HEK293 (cell line): ENCODE data around the gene CSF3.

ENCODE experiments used
- CTCF ChIA-PET: fragments of 350-600 bp; formaldehyde crosslinking; extraction: SDS; loops from one replicate; lab custom pipeline; 2021; ENCODE audit warnings: antibody characterized with exemption; lab: Yijun Ruan, JAX
- POLR2A ChIA-PET: fragments of 300-600 bp; formaldehyde crosslinking; extraction: SDS; loops from one replicate; lab custom pipeline; 2020; ENCODE audit warnings: antibody characterized with exemption, inconsistent platforms; lab: Yijun Ruan, JAX
- H3K27ac ChIP-seq: fragments of 200-500 bp; sonication (Bioruptor generic); 2 replicates; pipeline ENCODE4 v1.5.1; 2014; ENCODE audit warnings: low read depth, low read length, control low read depth, inconsistent platforms; ENCODE audit errors: extremely low read depth
- H3K36me3 ChIP-seq, 2 experiments: fragments of 200-500 bp in 1 of 2; sonication (Bioruptor generic) in 1 of 2; 1 replicate in 1 of 2; 2 replicates in 1 of 2; pipeline ENCODE4 v1.5.1; 2014 to 2017; ENCODE audit warnings: inconsistent platforms in 2 of 2, low read length in 2 of 2; ENCODE audit not compliant: control insufficient read depth in 2 of 2, insufficient read depth in 1 of 2
- H3K4me1 ChIP-seq: fragments of 200-500 bp; sonication (Bioruptor generic); 2 replicates; pipeline ENCODE4 v1.5.1; 2014; ENCODE audit warnings: mild to moderate bottlenecking, low read length, inconsistent platforms; ENCODE audit not compliant: control insufficient read depth, insufficient read depth
- H3K4me3 ChIP-seq: 2 replicates; pipeline ENCODE4 v1.5.1; 2011; ENCODE audit warnings: low read depth, mild to moderate bottlenecking, control low read depth, low read length, moderate library complexity
- H3K9me3 ChIP-seq: fragments of 200-500 bp; sonication (Bioruptor generic); 2 replicates; pipeline ENCODE4 v1.5.1; 2014; ENCODE audit warnings: low read depth, low read length, inconsistent platforms; ENCODE audit not compliant: control insufficient read depth, insufficient read depth
- GLIS1 ChIP-seq: fragments of 450-650 bp; formaldehyde crosslinking; IDR thresholded peaks from 2 replicates; pipeline ENCODE4 v1.5.1; 2016; ENCODE audit warnings: missing biosample characterization, missing genetic modification characterization
- GLIS2 ChIP-seq: fragments of 450-650 bp; formaldehyde crosslinking; IDR thresholded peaks from 2 replicates; pipeline ENCODE4 v1.5.1; 2016; ENCODE audit warnings: missing biosample characterization, missing genetic modification characterization
- KLF1 ChIP-seq: fragments of 450-650 bp; formaldehyde crosslinking; IDR thresholded peaks from 2 replicates; pipeline ENCODE4 v1.5.1; 2016; ENCODE audit warnings: missing biosample characterization, missing genetic modification characterization
- PATZ1 ChIP-seq: fragments of 450-650 bp; formaldehyde crosslinking; IDR thresholded peaks from 2 replicates; pipeline ENCODE4 v1.5.1; 2016; ENCODE audit warnings: missing biosample characterization, missing genetic modification characterization
- SCRT2 ChIP-seq: fragments of 450-650 bp; formaldehyde crosslinking; IDR thresholded peaks from 2 replicates; pipeline ENCODE4 v1.5.1; 2016; ENCODE audit warnings: missing biosample characterization, missing genetic modification characterization
- ZBTB10 ChIP-seq: fragments of 450-650 bp; formaldehyde crosslinking; IDR thresholded peaks from 2 replicates; pipeline ENCODE4 v1.5.1; 2016; ENCODE audit warnings: missing biosample characterization, missing genetic modification characterization
- ZBTB20 ChIP-seq: fragments of 450-650 bp; formaldehyde crosslinking; IDR thresholded peaks from 2 replicates; pipeline ENCODE4 v1.5.1; 2016; ENCODE audit warnings: missing biosample characterization, missing genetic modification characterization
- ZBTB8A ChIP-seq: fragments of 450-650 bp; formaldehyde crosslinking; IDR thresholded peaks from 2 replicates; pipeline ENCODE4 v1.5.1; 2016; ENCODE audit warnings: missing biosample characterization, missing genetic modification characterization
- ZEB2 ChIP-seq: fragments of 450-650 bp; formaldehyde crosslinking; IDR thresholded peaks from 2 replicates; pipeline ENCODE4 v1.5.1; 2016; ENCODE audit warnings: missing biosample characterization, missing genetic modification characterization
- ZFHX2 ChIP-seq: fragments of 450-650 bp; formaldehyde crosslinking; conservative IDR thresholded peaks from 2 replicates; pipeline ENCODE4 v1.5.1; 2016; ENCODE audit warnings: missing biosample characterization, missing genetic modification characterization
- ZIC2 ChIP-seq: fragments of 450-650 bp; formaldehyde crosslinking; IDR thresholded peaks from 2 replicates; pipeline ENCODE4 v1.5.1; 2016; ENCODE audit warnings: missing biosample characterization, missing genetic modification characterization
- ZNF394 ChIP-seq: fragments of 450-650 bp; formaldehyde crosslinking; IDR thresholded peaks from 2 replicates; pipeline ENCODE4 v1.5.1; 2016; ENCODE audit warnings: missing biosample characterization, missing genetic modification characterization, mild to moderate bottlenecking, moderate library complexity, borderline replicate concordance
- ZNF398 ChIP-seq: fragments of 450-650 bp; formaldehyde crosslinking; IDR thresholded peaks from 2 replicates; pipeline ENCODE4 v1.5.1; 2017; ENCODE audit warnings: missing biosample characterization, missing genetic modification characterization
- ZNF423 ChIP-seq: fragments of 450-650 bp; formaldehyde crosslinking; IDR thresholded peaks from 2 replicates; pipeline ENCODE4 v1.5.1; 2016; ENCODE audit warnings: missing biosample characterization, missing genetic modification characterization
- ZNF600 ChIP-seq: fragments of 450-650 bp; formaldehyde crosslinking; IDR thresholded peaks from 2 replicates; pipeline ENCODE4 v1.5.1; 2016; ENCODE audit warnings: missing biosample characterization, missing genetic modification characterization
- TF ChIP-seq, protein P1 (sequence below): fragments of 450-650 bp; formaldehyde crosslinking; IDR thresholded peaks from 2 replicates; pipeline ENCODE4 v1.5.1; 2017; ENCODE audit warnings: missing biosample characterization, missing genetic modification characterization
- TF ChIP-seq, protein P2 (sequence below): fragments of 450-650 bp; formaldehyde crosslinking; IDR thresholded peaks from 2 replicates; pipeline ENCODE4 v1.5.1; 2016; ENCODE audit warnings: missing biosample characterization, missing genetic modification characterization, low read depth

Gene CSF3

DNA sequence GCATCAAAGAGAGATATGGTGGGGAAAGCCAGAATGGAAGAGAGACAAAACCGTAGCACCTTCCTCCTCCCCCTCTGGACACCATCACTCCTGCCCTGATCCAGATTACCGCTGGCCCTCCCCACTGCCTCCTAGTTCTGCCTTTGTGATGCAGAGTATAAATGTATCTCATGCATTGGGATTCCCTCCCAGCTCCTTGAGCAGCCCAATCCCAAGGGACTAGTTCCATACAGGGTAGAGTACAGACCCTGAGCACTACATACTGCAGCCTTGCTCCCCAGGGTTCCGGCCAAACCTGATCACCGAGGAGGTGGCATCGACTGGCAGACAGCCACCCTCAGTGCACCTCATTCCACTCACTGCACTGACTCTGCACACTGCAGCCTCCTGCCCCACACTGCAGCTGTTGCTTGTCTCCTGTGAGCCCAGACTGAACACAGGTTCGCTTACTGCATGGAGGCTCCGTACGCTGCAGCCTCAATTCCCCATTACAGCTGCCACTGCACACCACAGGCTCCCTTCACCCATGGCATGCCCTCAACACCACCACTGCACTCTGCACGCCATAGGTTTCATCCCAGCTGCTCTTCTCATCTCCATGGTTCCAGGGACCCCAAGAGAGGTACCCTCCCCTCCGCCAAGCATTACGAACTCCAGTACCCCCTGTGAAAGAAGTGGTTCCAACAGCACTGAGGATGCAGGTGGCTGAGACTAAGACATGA, 45.8 kb downstream of the CSF3 start:
- TF ChIP-seq SCRT2 (tag by site-specific recombination) (peak; percentile 37; the same call in 1 of the 2 replicates), ZNF600 (tag by site-specific recombination) (peak; percentile 87), ZNF394 (no peak)
- no peaks in the 10 kb centered on the region for H3K9me3 ChIP-seq
- H3K27ac ChIP-seq: no peak overlapping the region
- H3K4me1 ChIP-seq: peaks cover 17% of the 10 kb centered on the region
- ChIA-PET CTCF (interaction anchor here (0.6 to 10.6 kb wide), 7 partner anchors 13 to 297 kb away, joined by 3 to 166 read pairs (median 7); no protein-coding TSS in a partner anchor), POLR2A (interaction anchor here (0.6 kb wide), 2 partner anchors 22 to 363 kb away, joined by 3 to 9 read pairs; no protein-coding TSS in a partner anchor)
- H3K36me3 ChIP-seq: no peaks in the 10 kb centered on the region
- no peak overlapping the region for H3K4me3 ChIP-seq

DNA sequence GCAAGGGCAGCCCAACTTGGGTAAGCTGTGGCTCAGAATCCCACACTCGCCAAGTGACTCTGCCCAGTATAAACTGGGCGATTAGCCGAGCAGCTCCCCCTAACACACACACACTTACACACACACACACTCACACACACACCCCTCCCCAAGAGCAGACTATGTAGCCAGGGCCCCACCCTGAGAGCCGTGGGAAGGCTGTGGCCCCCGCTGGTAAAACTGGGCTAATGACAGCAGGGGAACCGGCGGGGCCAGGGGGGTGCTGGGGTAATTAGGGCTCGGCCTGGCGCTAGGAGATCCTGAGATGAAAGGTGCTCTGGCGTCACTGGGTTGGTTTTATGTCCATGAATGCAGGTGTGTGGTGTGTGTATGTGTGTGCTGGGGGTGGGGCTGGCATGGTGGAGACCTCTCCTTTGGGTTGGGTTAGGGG, 46.4 kb downstream of the CSF3 start:
- TF ChIP-seq ZBTB8A (tag by site-specific recombination): peak; percentile 46
- peak; percentile 41; the same call in 1 of the 2 replicates for TF ChIP-seq ZNF423
- peak; percentile 85 for TF ChIP-seq GLIS1 (tag by site-specific recombination)
- TF ChIP-seq, protein P1, sequence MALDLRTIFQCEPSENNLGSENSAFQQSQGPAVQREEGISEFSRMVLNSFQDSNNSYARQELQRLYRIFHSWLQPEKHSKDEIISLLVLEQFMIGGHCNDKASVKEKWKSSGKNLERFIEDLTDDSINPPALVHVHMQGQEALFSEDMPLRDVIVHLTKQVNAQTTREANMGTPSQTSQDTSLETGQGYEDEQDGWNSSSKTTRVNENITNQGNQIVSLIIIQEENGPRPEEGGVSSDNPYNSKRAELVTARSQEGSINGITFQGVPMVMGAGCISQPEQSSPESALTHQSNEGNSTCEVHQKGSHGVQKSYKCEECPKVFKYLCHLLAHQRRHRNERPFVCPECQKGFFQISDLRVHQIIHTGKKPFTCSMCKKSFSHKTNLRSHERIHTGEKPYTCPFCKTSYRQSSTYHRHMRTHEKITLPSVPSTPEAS (tag by site-specific recombination): no peak; the same call in none of the 2 replicates
- TF ChIP-seq PATZ1 (tag by site-specific recombination): peak; percentile 23; the same call in 1 of the 2 replicates
- peak; percentile 61 for TF ChIP-seq GLIS2
- TF ChIP-seq, protein P2, sequence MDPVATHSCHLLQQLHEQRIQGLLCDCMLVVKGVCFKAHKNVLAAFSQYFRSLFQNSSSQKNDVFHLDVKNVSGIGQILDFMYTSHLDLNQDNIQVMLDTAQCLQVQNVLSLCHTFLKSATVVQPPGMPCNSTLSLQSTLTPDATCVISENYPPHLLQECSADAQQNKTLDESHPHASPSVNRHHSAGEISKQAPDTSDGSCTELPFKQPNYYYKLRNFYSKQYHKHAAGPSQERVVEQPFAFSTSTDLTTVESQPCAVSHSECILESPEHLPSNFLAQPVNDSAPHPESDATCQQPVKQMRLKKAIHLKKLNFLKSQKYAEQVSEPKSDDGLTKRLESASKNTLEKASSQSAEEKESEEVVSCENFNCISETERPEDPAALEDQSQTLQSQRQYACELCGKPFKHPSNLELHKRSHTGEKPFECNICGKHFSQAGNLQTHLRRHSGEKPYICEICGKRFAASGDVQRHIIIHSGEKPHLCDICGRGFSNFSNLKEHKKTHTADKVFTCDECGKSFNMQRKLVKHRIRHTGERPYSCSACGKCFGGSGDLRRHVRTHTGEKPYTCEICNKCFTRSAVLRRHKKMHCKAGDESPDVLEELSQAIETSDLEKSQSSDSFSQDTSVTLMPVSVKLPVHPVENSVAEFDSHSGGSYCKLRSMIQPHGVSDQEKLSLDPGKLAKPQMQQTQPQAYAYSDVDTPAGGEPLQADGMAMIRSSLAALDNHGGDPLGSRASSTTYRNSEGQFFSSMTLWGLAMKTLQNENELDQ: no peak
- TF ChIP-seq ZFHX2 (tag by site-specific recombination): 0 out of 2 replicates have a peak, but pooled peaks have one; percentile 14
- TF ChIP-seq ZIC2 (tag by site-specific recombination): peak; percentile 97
- TF ChIP-seq, all 188 proteins: peak for 7
- Histone ChIP-seq H3K4me3 (no peak overlapping the region), H3K4me1 (peaks cover 17% of the 10 kb centered on the region), H3K27ac (no peak overlapping the region), H3K9me3 (no peaks in the 10 kb centered on the region), H3K36me3 (no peaks in the 10 kb centered on the region)
- ChIA-PET CTCF (interaction anchor here (0.5 to 10.6 kb wide), 10 partner anchors 13 to 586 kb away, joined by 3 to 166 read pairs (median 5); no protein-coding TSS in a partner anchor), POLR2A (no interaction called here)

GRCh38 chr17:40062329-40063186, 47.3 kb downstream of the CSF3 start, which contains the start of gene THRA:
TSS of gene THRA (plus strand) at chr17:40062965. CDS start at chr17:40074489, 11,524 bp downstream.
- peak within 1 kb of the TSS; percentile 86; the same call in 1 of the 2 replicates for H3K27ac ChIP-seq
- no peaks in the 10 kb centered on the region for H3K36me3 ChIP-seq
- H3K4me3 ChIP-seq: peak within 1 kb of the TSS; percentile 84
- CTCF ChIA-PET: interaction anchor here (0.5 to 10.6 kb wide), 15 partner anchors 10 to 587 kb away, joined by 3 to 166 read pairs (median 4); no protein-coding TSS in a partner anchor
- no peaks in the 10 kb centered on the region for H3K9me3 ChIP-seq
- POLR2A ChIA-PET: interaction anchor here (0.8 to 2.4 kb wide), 9 partner anchors 8 to 77 kb away, joined by 3 to 12 read pairs (median 3); partner anchors contain the start of genes CASC3 and MED24
- peaks cover 17% of the 10 kb centered on the region for H3K4me1 ChIP-seq
- TF ChIP-seq ZNF398 (tag by site-specific recombination): peak; percentile 37; the same call in 1 of the 2 replicates
- TF ChIP-seq ZBTB10 (tag by site-specific recombination): peak; percentile 56
- TF ChIP-seq GLIS1 (tag by site-specific recombination): peak; percentile 82
- TF ChIP-seq KLF1 (tag by site-specific recombination): 0 out of 2 replicates have a peak, but pooled peaks have one; percentile 16
- no peak for TF ChIP-seq ZBTB20 (tag by site-specific recombination)
- 0 out of 2 replicates have a peak, but pooled peaks have one; percentile 15 for TF ChIP-seq ZEB2 (tag by site-specific recombination)
